ENCODE measurements around the gene ZNF692. TPM values are rescaled to one million over a fixed set of nuclear protein-coding genes. Genes with fewer than 3 reads are reported as not detected.

The ZNF692 gene
- total and polyA plus RNA-seq, 2 of the 13 experiments (the other 11 are each of a cell fraction or from before 2014, with no cell fraction given): 27.3 to 45.8 TPM

GRCh38 chr1:248855580-248855979 lies 3.3 kb downstream of the ZNF692 start:
- no peak for DNase-seq (ENCODE audit: low spot score)

More at GRCh38 chr1:248855580-248855979, 3.3 kb downstream of the ZNF692 start:
- H4K20me1 ChIP-seq (ENCODE audit: insufficient read depth, low read length): 0 out of 2 replicates have a peak, but pooled peaks cover 3% of the 10 kb centered on the region
- H3K4me2 ChIP-seq (ENCODE audit: low read depth, low read length): no peak overlapping the region
- in situ Hi-C loops (cut with HindIII; ENCODE audit: extremely low pct_ligation_motif_present, low pct_unique_long_range_greater_than_20kb): no loop called here
- H3K4me3 ChIP-seq (replicated peaks in 1 of 3; ENCODE audit: insufficient read depth in 1 of 3, low read depth in 2 of 3, low read length in 3 of 3): no peak overlapping the region
- no TSS peak for BruUV-seq (replicated peaks)
- intact Hi-C loops (cut with micrococcal nuclease; ENCODE audit: unreplicated experiment): no loop called here
- peaks cover 37% of the 10 kb centered on the region for H3K4me1 ChIP-seq (ENCODE audit: insufficient read depth, low read length)
- H3K36me3 ChIP-seq (replicated peaks in 1 of 2; ENCODE audit: control insufficient read depth in 1 of 2, insufficient read depth in 2 of 2, low read length in 2 of 2): peaks cover 14 to 44% of the 10 kb centered on the region in 2 experiments
- POLR2A ChIA-PET: no interaction called here
- peaks cover 18% of the 10 kb centered on the region for H3K79me2 ChIP-seq (ENCODE audit: insufficient read depth, low read length)
- no peak overlapping the region for H3K27ac ChIP-seq (ENCODE audit: extremely low read length, insufficient read depth, low read length)
- no peak overlapping the region for H3K9ac ChIP-seq (ENCODE audit: insufficient read depth, low read depth, low read length)
- no peak for ATAC-seq
- no peak overlapping the region for H2AFZ ChIP-seq (ENCODE audit: low read length)
- H3K9me3 ChIP-seq (ENCODE audit: low read length): no peaks in the 10 kb centered on the region
- TF ChIP-seq, protein P1, sequence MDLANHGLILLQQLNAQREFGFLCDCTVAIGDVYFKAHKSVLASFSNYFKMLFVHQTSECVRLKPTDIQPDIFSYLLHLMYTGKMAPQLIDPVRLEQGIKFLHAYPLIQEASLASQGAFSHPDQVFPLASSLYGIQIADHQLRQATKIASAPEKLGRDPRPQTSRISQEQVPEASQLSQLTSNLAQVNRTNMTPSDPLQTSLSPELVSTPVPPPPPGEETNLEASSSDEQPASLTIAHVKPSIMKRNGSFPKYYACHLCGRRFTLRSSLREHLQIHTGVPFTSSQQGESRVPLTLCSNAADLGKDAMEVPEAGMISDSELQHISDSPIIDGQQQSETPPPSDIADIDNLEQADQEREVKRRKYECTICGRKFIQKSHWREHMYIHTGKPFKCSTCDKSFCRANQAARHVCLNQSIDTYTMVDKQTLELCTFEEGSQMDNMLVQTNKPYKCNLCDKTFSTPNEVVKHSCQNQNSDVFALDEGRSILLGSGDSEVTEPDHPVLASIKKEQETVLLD (CRISPR knock-in tag; IDR thresholded peaks at IDR 0.05; ENCODE audit: low read depth): no peak
- TF ChIP-seq ZNF282 (IDR thresholded peaks at IDR 0.05; ENCODE audit: partially characterized antibody): no peak
- TF ChIP-seq ZNF879 (CRISPR knock-in tag; IDR thresholded peaks at IDR 0.05): no peak
- no peak for TF ChIP-seq TFDP1 (CRISPR knock-in tag; IDR thresholded peaks at IDR 0.05; ENCODE audit: borderline replicate concordance)
- no peak for TF ChIP-seq ZNF550 (CRISPR knock-in tag; IDR thresholded peaks at IDR 0.05; ENCODE audit: borderline replicate concordance)
- TF ChIP-seq PHF20 (CRISPR knock-in tag; IDR thresholded peaks at IDR 0.05): no peak
- no peak for TF ChIP-seq MEF2D (CRISPR knock-in tag; IDR thresholded peaks at IDR 0.05)
- no peak for TF ChIP-seq SMARCE1 (IDR thresholded peaks at IDR 0.05; ENCODE audit: borderline replicate concordance)
- no peak for TF ChIP-seq ATRX (CRISPR knock-in tag; IDR thresholded peaks at IDR 0.05; ENCODE audit: borderline replicate concordance)
- no peak for TF ChIP-seq MAF1 (CRISPR knock-in tag; IDR thresholded peaks at IDR 0.05; ENCODE audit: borderline replicate concordance)
- H3K27me3 ChIP-seq (ENCODE audit: control insufficient read depth in 1 of 2, insufficient read depth in 2 of 2, low read length in 2 of 2): no peaks in the 10 kb centered on the region; a peak in 1 of 5 replicates
- no peak for FAIRE-seq
- CTCF ChIA-PET (ENCODE audit: low intra/inter-chr PET ratio, low total read pairs): no interaction called here
- WGBS (ENCODE audit: low lambda C conversion rate): 95% methylated on average over 5 of the region's 6 CpGs

Data from HepG2 (cell line).